ENCODE data around the gene DUSP7.
A peak's percentile ranks its signal among the peaks of the same experiment; 100 is the strongest.

The DUSP7 gene

DNA sequence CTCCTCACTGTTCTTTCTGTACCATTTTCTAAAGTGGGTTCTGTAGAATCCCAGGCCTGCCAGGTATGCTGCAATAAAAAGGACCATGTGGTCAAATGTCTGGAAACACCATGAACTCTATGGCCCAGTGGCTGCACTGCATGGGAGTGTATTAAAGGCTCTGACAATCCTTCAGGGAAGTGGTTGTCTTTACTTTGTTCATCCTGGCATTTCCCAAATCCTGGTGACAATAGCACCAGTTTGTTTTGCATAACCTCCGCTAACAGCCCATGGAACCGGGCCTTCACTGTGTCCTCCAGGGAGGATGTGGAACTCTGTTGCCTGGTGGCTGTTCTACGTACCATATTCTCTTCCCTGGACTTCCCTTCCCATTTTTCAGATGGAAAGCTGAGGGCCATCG lies 11.2 kb upstream of the DUSP7 start:
- no peak for DNase-seq (ENCODE audit: low read depth)

DNA sequence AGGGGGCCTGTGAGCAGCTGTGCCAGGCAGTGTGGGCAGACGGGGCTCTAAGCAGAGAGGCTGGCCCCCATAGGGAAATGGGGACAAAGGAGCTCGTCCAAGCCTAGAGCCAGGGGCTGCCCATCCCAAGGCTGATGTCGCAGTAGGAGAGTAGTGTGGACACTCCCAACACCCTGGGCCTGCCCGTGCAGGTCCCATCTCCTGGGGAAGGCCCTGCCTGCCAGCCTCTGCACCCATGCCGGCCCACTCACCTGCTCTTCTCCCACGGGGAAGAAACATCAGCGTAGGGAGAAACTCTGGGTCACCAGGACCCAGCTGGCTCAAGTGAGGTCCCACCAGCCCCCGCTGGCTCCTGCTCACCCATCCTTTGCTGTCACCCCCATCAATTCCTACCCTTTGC lies 10.7 kb upstream of the DUSP7 start:
- no peak for DNase-seq (ENCODE audit: low read depth)

DNA sequence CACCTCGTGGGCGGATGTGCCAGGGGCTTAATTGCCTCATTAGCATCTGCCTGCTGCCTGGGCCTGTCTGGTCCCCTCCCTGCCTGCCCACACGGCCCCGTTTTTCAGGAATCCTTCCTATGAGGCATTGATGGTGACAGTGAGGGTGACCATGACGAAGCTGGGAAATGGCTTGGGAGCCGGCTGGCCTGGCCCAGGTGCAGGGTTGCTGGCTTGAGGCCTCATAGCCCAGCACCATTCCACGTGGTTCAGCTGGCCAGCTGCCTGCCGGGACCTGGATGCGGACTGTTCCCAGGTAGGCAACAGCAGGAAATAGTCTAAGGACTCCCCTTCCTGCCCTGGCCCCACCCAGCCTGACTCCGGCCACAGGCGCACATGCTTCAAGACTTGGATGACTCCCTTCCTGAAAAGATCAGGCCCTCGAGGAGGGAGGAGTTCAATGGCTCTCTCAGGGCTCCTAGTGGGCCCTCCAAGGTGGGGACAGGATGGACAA lies 8.9 kb upstream of the DUSP7 start:
- no peak for DNase-seq (ENCODE audit: low read depth)

DNA sequence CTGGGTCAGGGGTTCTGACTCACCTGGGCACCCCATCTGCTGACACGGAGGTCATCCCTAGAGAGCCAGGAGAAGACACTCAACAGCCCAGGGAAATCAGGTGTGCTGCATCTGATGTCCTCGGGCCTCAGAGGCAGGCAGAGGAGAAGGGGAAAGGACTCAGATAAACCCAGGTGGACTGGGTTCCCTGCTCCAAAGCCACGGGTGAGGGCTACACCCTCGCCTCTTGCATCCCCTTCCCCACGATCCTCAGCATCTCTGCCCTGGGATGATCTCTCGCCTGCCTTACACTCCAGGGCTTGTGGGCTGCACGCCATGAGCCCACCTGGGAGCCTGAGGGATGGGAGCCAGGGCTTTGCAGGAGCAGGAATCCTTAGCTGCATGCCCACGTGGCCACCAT lies 8.2 kb upstream of the DUSP7 start:
- no peak for DNase-seq (ENCODE audit: low read depth)

DNA sequence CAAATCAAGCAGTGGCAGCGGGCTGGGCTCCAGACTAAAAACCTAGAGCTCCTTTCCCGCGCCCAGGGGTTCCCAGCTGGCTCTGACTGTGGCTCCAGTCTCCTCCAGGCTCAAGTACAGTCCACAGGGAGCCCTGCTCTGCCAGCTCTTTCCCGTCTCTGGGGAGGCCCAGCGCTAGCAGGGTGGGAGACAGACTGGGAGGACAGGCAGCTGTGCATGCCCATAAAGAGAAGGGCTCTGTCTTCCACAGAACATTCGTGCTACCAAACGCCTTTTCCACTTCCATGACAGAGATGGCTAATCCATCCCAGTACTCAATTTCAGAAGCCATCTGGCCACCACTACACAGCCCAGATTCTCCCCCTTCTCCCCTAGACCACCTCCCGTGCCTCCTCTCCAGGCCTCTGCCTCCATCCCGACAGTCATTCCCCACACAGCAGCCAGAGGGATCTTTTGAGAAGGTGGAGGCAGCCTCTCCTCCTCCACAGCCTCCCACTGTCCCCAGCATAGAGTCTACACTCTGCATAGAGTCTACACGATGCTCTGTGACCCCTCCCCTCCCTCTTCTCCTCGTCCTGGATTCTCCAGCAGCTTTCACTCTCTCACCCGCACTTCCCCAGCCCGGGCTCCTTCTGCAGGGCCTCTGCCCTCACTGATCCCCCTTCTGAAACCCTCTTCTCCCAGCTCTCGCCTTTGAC lies 6.8 kb upstream of the DUSP7 start:
- no peak for DNase-seq (ENCODE audit: low read depth)

DNA sequence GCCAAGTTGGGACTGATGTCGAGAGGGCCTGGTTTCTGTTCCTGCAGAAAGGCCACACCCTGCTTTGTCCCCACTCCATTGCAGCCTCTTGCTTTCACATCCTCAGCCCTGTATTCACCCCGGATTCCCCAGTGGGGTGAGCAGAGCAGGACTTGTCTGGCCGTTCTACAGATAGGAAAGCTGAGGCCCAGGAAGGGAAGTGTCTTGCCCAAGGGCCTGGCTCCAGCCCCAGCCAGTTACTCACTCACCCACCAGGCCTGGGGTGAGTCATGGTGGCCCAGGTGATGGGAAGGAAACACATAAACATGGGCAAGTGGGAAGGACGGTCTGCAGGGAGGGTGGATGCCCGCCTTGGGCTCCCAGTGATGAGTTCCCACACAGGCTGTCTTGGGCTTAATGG lies 6.1 kb upstream of the DUSP7 start:
- DNase-seq (ENCODE audit: low read depth) = no peak

DNA sequence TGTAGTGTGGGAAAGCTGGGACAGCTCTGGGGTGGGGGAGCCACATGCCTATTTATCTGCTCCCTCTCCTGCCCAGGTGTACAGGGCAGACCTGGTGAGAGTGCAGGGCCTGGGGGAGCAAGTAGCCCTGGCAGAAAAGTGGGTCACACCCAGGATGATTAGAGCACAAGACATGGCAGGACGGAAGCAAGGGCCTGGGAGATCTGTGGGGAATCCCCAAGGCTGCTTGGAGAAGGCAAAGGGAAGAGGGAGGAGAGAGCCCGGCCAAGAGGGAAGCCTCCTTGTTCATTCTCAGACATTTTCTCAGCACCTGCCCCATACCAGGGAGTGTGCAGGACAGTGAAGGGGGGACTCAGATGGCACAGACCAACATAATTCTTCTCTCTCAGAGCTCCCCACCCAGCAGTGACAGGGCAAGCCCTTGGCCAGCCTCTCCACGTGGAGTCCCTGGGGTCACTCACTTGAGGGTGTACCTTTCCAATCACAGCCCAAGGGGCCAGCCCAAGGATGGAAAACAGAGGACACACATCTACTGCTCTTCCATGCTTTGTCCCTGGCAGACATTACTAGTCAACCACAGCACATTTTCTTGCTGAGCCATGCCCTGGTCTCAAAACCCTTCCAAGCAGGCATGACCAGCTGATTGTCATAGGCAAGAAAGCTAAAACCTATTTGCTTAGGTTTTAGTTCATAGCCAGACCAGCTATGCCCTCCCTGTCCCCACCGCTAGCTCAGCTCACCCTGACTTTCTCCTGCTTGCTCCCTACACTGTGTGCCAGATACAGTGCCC lies 4.9 kb upstream of the DUSP7 start:
- no peak for DNase-seq (ENCODE audit: low read depth)

DNA sequence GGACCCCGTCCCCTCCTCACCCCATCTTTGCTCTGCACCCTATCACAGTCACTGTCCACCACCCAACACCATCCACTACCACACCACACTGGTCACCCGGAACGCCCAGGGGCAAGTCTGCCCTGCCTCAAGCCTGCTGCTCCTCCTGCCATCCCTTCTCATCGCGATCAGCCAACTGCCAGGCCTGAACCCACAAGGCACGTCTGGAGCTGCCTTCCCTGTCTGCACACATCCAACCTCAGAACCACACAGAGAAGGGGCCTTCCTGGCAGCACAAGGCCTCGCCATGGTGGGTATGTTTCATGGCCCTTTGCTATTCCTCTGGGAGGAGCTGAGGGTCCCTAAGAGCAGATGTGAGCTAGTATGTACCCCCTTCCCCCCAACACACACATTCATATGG lies 3.4 kb upstream of the DUSP7 start:
- no peak for DNase-seq (ENCODE audit: low read depth)

DNA sequence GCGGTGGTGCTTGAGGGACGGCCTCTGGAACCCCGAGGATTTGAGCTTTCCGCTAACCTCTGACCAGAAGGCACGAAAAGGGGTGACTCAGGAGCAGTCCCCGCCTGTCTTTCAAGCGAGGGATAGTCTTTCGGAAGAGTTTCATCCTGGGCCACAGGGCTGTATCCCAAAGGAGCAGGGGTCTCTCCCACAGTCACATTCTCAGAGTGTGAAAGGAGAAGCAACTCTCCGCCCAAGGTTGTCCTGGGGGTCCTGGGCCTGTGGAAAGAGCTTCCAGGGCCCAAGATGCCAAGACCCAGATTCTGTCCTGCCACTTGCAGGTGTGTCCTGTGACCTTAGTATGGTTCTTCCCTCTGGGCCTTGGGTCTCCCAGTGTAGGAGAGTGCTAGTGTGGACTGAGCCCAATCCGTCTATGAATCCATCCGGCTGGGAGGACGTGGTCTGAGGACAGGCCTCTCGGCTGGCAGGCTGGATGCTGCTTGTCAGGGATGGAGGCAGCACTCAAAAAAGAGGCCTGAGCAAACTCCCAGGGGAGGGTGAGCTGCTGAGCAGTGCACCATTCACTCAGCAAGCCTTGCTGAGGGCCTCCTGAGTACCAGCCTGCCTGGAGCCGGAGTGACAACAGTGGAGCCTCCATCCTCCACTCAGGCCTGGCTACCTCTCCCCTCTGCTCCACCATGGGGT lies 1.6 kb upstream of the DUSP7 start:
- DNase-seq (ENCODE audit: low read depth) = no peak

DNA sequence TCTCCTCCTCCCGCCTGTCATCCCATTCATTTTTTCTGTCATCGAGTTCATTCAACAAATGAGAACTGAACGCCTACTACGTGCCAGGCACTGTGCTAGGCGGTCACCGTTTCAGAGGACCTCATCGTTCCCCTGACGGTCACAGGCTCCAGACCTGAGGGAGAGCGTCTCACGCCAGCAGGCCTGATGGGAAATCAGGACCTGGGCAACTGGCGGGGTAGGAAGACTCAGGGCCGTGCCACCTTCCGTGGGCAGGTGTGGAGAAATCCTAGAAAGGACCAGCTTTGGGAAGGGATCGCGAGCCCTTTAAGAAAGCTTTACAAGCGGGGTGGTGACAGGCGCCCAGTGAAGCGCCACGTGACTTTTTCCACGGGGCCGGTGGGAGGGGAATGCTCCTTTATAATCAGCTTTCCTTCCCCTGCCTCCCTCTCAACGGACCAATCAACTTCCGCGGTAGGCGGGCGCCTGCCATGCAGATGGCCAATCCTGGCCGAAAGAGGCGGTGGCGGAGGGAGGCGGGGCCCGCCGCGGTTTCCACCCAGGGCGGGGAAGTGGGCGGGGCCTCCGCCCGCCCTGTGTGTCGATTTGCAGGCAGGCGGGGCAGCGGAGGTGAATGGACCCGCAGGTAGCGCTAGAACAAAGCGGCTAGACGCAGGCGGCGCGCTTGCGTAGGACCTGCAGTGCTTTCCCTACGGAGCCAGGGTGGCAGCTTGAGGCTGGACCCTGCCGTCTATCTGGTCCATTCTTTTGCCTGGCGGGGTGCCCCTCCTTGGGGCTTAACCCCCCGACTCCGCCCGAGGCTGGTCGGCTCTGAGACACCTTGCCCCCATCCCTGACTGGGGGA lies 819 bp upstream of the DUSP7 start:
- peak; percentile 100 for DNase-seq (ENCODE audit: low read depth)

DNA sequence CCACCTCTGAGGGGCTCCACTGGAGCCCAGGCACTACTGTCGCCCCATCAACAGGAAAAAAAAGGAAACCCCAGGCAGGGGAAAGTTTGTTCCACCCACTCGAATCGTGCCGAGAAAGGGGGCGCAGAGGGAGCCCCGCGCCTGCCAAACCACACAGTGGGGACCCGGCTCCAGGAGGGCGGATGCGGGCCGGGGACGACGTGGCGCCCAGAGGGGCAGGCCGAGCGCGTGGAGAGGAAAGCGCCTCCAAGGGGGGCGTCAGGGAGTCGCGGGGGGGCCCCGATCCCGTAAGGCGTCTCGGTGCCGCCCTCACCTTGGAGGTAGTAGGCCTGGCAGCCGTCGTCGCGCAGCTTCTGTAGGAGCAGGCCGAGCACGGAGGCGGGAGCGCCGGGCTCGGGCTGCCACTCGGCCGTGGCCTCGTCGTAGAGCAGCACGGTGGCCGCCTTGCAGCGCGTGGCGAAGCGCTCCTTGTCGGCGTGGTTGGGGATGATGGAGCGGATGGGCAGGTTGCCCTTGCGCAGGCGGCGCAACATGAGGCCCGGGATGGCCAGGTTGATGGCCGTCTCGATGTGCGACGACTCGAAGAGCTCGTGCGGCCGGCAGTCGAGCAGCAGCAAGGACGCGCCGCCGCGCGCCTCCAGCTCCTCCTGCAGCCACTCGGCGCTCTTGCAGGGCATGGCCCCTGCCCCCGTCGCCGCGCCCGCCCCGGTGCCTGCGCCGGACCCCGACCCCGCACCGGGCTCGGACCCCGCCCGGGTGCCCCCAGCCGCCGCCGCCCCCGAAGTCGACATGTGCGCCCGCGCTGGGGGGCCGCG lies 627 bp downstream of the DUSP7 start:
- DNase-seq (ENCODE audit: low read depth) = peak; percentile 25

DNA sequence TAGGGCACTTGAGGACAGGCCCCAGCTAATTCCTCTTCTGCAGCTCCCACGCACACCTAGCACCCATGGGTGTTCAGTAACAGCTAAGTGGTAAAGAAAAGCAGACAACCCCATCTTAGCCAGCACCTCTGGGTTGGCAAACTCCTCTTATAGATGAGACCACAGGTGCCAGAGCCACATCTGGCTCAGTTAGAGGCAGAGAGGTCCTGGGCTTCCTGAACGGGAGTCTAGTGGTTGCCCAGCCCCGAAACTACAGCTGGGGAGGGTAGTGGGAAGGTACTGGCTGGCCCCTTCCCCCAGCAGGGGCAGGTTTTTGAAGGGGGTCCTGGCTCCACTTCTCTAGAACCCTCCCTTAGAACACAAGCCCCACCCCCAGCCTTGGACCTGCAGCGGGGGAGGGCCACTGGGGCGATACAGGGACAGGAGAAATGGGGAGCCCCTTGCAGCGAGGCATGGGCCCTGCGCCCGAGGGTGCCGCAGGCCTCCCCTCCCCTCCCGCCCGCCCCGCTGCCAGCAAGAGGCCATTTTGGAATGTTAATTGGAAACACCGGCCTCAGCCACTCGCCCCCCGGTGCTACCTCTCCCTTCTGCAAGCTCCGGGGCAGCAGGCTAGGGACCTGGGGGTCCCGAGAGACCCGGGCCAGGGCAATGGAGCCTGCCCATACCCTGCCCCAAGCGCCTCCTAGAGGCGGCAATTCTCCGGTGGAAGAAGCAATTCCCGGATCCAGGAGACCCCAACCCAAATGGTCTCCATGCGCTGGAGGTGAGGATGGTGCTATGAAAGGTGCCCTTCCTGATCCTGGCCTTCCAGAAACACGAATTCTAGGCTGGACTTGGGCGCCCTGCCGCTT lies 1.5 kb downstream of the DUSP7 start:
- no peak for DNase-seq (ENCODE audit: low read depth)

DNA sequence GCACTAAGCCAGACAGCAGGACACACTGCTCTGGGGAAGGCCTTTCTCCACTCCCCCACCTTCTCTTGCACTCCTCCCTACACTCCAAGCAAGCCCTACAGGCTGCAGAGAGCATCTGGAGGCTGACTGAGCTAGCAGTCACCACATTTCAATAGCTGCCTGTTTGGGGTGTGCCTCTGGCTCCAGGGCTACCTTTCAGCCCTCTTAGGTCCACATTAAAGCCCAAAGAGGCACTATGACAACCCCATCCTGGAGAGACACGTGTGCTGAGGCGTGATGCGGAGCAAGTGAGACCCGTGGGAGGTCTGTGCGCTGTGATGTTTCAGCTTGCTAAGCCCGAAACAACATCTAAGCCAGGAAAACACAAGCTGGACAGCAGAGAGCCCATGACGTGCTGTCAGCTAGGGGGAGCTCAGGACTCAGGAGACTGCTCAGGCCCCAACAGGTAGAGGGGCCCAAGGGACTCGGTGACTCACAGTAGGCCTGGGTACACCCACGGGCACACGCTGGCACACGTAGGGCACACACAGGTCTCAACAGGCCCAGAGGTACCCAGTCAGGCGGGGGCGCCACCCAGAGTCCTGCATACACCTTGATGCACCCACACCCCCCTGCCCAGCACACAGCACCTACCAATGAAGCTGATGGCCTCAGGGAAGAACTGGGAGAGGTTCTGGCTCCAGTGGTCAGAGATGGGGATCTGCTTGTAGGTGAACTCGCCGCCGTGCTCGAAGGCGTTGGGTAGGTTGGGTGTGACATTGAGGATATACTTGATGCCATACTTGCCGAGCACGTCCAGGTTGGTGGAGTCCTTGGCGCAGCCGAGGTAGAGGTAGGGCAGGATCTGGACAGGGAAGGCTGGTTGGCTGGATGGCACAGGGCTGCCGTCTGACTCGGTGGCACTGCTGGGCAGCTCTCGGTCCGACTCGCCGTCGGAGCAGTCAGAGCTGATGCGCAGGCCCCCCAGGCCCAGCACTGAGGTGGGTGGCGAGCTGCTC lies 2.8 kb downstream of the DUSP7 start:
- DNase-seq (ENCODE audit: low read depth) = peak; percentile 15

DNA sequence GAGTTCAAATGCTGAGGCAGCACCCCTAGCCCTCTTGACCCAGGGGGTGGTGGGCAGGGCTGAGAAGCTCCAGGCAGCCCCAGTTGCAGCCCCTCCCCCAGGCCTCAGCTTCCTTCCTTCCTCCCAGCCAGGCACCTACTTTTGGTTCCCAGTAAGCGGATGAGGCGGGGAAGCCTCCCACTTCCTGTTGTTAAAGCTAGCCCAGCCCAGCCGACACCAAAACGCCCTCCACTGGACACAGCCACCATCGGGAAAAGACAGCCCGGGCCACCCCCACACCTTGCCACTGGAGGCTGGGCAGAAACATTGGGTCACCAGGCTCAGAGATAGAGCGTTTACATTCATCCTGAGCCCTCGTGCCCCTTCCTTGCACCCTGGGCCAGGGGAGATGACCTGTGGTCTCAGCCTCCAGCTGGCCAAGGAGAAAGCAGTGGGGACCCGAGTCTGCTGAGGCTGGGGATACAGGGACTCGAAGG lies 3.5 kb downstream of the DUSP7 start:
- DNase-seq (ENCODE audit: low read depth) = peak; percentile 35

DNA sequence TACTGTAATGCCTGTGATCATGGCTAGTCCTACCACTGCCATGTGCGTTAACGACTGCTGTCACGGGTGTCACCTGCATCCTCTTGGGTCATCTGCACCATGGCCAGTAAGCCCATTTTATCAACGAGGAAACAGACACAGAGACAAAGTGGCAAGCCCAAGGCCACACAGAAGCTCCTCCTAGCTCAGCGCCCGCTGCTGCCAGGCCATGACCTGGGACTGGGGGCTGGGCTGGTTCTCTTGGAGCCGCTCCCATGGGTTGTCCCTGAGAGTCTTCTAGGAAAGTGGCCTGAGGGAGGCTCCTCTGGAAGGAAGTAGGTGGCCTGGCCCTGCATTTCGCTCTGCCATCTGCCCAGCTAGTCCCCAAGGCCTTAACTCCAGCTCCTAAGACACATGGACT lies 4.9 kb downstream of the DUSP7 start:
- no peak for DNase-seq (ENCODE audit: low read depth)

DNA sequence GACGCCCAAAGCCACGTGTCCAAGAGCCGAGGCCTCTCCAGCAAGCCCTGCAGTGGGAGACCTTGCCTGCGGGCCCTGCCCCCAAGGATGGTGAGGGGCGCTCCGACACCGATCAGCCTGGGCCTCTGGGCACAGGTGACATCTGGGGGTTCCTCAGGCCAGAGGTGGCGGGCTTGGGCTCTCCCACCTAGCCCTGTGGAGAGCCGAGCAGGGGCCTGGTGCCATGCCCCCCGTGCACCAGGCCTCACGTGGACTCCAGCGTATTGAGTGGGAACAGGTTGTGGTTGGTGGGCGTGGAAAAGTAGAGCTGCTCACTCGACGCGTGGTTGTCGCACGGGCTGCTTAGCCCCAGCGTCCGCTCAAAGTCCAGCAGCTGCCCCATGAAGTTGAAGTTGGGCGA lies 5.8 kb downstream of the DUSP7 start:
- DNase-seq (ENCODE audit: low read depth) = no peak

DNA sequence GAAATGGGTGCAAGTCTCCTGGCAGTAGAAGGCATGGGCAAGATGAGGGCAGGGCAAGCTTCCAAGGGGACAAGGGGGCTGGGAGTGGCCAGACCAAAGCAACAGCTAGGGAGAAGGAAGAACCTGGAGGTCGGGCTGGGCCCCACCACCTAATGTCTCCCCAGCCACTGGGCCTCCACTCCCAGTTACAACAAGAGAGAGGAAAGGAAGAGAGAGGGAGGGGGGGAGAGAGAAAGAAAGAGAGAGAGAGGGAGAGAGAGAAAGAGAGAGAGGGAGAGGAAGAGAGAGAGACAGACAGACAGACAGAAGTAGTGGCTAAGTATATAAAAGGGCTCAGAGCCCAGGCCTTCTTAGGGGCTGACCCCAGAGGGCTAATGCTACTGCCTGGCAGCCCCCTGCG lies 6.9 kb downstream of the DUSP7 start:
- DNase-seq (ENCODE audit: low read depth) = no peak

DNA sequence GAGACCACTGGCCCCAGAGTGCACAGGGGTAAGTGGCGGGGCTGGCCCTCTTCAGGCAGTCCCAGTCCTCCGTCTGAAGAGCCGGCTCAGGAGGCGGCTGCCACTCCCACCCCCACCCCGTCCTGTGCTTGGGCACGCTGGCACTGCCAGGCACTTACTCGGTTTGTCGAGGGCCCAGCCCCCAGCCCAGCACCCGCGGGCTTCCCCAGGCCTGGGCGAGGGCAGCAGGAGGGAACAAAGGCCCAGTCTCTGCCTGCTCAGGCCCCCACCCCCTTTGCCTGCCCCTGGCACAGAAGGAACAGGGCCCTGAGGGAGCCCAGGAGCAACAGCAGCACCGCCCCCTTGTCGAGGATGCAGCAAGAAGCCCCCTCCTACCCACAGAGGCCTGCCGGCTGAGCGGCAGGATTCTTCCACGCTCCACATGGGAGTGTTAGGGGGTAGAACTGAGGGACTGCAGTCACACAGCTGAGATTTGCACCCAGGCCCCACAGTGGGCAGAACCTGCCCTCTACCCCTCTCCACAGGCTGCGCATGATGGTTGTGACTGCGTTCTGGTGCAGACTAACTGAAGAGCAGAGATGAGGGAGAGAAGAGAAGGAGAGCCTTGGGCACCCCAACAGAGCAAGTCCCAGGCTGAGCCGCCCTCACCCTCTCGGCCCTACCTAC lies 8.9 kb downstream of the DUSP7 start:
- DNase-seq (ENCODE audit: low read depth) = no peak
